GM12874 (cell line): ENCODE results near the gene HECW1.

Experiments used
- TF ChIP-seq, protein P1 (sequence below): IDR thresholded peaks from 2 replicates; pipeline ENCODE4 v1.5.1; 2011; ENCODE audit warnings: low read depth, mild to moderate bottlenecking, control low read depth, low read length, moderate library complexity; ENCODE audit not compliant: insufficient read depth

The HECW1 gene

GRCh38 chr7:43273939-43274719, 161.7 kb downstream of the HECW1 start:
- TF ChIP-seq, protein P1, sequence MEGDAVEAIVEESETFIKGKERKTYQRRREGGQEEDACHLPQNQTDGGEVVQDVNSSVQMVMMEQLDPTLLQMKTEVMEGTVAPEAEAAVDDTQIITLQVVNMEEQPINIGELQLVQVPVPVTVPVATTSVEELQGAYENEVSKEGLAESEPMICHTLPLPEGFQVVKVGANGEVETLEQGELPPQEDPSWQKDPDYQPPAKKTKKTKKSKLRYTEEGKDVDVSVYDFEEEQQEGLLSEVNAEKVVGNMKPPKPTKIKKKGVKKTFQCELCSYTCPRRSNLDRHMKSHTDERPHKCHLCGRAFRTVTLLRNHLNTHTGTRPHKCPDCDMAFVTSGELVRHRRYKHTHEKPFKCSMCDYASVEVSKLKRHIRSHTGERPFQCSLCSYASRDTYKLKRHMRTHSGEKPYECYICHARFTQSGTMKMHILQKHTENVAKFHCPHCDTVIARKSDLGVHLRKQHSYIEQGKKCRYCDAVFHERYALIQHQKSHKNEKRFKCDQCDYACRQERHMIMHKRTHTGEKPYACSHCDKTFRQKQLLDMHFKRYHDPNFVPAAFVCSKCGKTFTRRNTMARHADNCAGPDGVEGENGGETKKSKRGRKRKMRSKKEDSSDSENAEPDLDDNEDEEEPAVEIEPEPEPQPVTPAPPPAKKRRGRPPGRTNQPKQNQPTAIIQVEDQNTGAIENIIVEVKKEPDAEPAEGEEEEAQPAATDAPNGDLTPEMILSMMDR: no peak

GRCh38 chr7:43274752-43275151, 162.3 kb downstream of the HECW1 start:
- TF ChIP-seq, protein P1: no peak

- TF ChIP-seq, protein P1: no peak
These were observed 164.1 kb downstream of the HECW1 start for GRCh38 chr7:43276547-43276946.

DNA sequence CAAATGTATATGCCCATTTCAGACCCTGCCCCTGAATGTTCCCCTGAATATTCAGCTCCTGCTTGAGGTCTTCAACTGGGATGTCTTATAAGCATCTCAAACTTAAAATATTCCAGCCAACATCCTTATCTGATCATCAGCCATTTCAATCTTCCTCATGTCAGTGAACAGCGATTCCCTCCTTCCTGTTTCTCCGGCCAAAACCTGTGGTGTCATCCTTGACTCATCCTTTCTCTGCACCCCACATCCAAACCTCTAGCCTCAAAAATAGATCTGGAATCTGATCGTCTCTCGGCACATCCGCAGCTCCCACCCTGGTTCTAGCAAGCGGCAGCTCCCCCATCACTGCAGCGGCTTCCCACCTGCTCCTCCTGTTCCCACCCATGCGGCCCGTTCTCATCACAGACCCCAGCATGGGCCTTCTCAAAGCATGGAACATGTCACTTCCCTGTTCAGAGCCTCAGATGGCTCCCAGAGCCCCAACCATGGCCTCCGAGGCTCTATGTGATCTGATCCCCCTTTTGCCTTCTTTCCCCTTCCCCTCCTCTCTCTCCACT, 165.7 kb downstream of the HECW1 start:
- TF ChIP-seq, protein P1: no peak

DNA sequence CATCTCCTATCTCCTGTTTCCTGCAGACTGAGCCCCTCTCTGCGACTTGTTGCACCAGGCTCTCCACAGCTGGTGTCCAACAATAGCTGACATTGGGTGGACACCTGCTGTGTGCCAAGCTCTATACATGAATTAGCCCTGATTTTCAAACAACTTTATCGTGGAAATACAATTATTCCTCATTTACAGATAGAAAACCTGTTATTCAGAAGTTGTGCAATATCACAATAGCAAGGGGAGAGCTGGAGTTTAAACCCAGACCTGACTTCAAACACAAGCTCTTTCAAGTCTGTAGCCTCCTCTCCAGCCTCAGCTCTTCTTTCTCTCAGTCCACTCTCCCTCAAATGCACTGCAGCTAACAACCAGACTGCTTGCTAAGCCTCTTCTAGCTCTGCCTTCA, 168.8 kb downstream of the HECW1 start:
- TF ChIP-seq, protein P1: no peak

GRCh38 chr7:43283706-43284105, 171.3 kb downstream of the HECW1 start:
- TF ChIP-seq, protein P1: no peak

DNA sequence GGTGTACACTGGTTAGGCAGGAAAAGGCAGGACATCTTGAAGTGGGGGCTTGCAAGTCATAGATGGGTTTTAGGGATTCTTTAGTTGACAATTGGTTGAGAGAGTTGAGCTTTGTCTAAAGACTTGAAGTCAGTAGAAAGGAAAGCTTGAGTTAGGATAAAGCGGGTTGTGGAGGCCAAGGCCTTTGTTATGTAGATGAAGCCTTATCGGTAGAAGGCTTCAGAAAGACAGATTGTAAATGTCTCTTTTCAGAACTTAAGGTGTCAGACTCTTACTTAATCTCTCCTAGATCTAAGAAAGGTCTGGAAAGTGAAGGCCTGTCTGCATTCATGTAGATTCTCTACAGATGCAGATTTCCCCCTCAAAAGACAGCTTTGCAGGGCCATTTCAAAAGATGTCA, 177.4 kb downstream of the HECW1 start:
- TF ChIP-seq, protein P1: no peak
